Smooth muscle cell (in vitro differentiated cells): Measurements from ENCODE around the gene TBC1D2B. TPM values are rescaled to one million over a fixed set of nuclear protein-coding genes. Genes with fewer than 3 reads are reported as not detected.

ENCODE experiments used
- DNase-seq: peaks from one replicate; lab custom pipeline; 2025; ENCODE audit not compliant: unreplicated experiment; lab: John Stamatoyannopoulos, UW
- H2AFZ ChIP-seq: fragments of 200-600 bp; sonication (generic); 2 replicates; pipeline ENCODE4 v1.6.0; 2016; ENCODE audit warnings: antibody characterized with exemption, low read depth, mild to moderate bottlenecking
- H3F3A ChIP-seq: fragments of 200-600 bp; sonication (generic); 2 replicates; pipeline ENCODE4 v1.6.0; 2017; ENCODE audit warnings: antibody characterized with exemption, low read depth
- H3K27ac ChIP-seq: fragments of 200-600 bp; sonication (generic); 2 replicates; pipeline ENCODE4 v1.5.1; 2016; ENCODE audit warnings: low read depth, mild to moderate bottlenecking
- H3K27me3 ChIP-seq: fragments of 200-600 bp; sonication (generic); 2 replicates; pipeline ENCODE4 v1.6.1; 2016; ENCODE audit warnings: low read depth, mild to moderate bottlenecking
- H3K36me3 ChIP-seq: fragments of 200-600 bp; sonication (generic); 2 replicates; pipeline ENCODE4 v1.5.1; 2016; ENCODE audit warnings: low read depth
- H3K4me1 ChIP-seq: fragments of 200-600 bp; sonication (generic); 2 replicates; pipeline ENCODE4 v1.5.1; 2016; ENCODE audit warnings: low read depth
- H3K4me2 ChIP-seq: fragments of 200-600 bp; sonication (generic); 2 replicates; pipeline ENCODE4 v1.6.0; 2016; ENCODE audit warnings: mild to moderate bottlenecking
- H3K4me3 ChIP-seq: fragments of 200-600 bp; sonication (generic); 2 replicates; pipeline ENCODE4 v1.5.1; 2016; ENCODE audit warnings: mild to moderate bottlenecking
- H3K79me2 ChIP-seq: fragments of 200-600 bp; sonication (generic); 2 replicates; pipeline ENCODE4 v1.6.0; 2016; ENCODE audit warnings: low read depth, mild to moderate bottlenecking
- H3K9ac ChIP-seq: fragments of 200-600 bp; sonication (generic); 2 replicates; pipeline ENCODE4 v1.6.0; 2016; ENCODE audit warnings: low read depth
- H3K9me3 ChIP-seq: fragments of 200-600 bp; sonication (generic); replicated peaks from 2 replicates; pipeline ENCODE4 v1.5.1; 2016; ENCODE audit warnings: low read depth
- H4K20me1 ChIP-seq: fragments of 200-600 bp; sonication (generic); 2 replicates; pipeline ENCODE4 v1.6.0; 2016; ENCODE audit warnings: low read depth
- CTCF ChIP-seq: fragments of 200-600 bp; sonication (generic); IDR thresholded peaks from 2 replicates; pipeline ENCODE4 v1.5.1; 2017; ENCODE audit warnings: borderline replicate concordance, mild to moderate bottlenecking, antibody characterized with exemption; ENCODE audit not compliant: insufficient read depth, poor library complexity, severe bottlenecking
- WGBS: methylation state at CpG from one replicate; pipeline ENCODE4 v1.1.7; 2016; ENCODE audit warnings: low lambda C conversion rate; 5-methylcytosine and 5-hydroxymethylcytosine counted together
- polyA plus RNA-seq: library from polyadenylated mRNA; unstranded; fragments of >200 nt; fragmentation: Nextera tagmentation; extraction: Ambion mirVana; gene quantifications from 2 replicates; pipeline ENCODE4 v1.2.1, GENCODE V29; 2016
- total RNA-seq: library from RNA; depleted of rRNA; stranded (reverse); fragments of >200 nt; gene quantifications from 2 replicates; pipeline ENCODE4 v1.2.3, GENCODE V29; 2014

TBC1D2B gene
- total and polyA plus RNA-seq, 2 experiments from 2014 or later, result 14.2 to 19.4 TPM

GRCh38 chr15:78105476-78106241, 28.1 kb upstream of the TBC1D2B start:
- no peak overlapping the region for H3K9ac ChIP-seq
- no peaks in the 10 kb centered on the region for H3K4me1 ChIP-seq
- no peaks in the 10 kb centered on the region for H3K79me2 ChIP-seq
- no peaks in the 10 kb centered on the region for H3F3A ChIP-seq
- H3K4me3 ChIP-seq, result no peak overlapping the region
- WGBS, result 97% methylated on average over 16 of the region's 16 CpGs
- no peak overlapping the region for H3K4me2 ChIP-seq
- DNase-seq, result no peak
- H4K20me1 ChIP-seq, result no peaks in the 10 kb centered on the region
- no peak overlapping the region for H3K27ac ChIP-seq
- no peaks in the 10 kb centered on the region for H3K27me3 ChIP-seq
- no peaks in the 10 kb centered on the region for H3K9me3 ChIP-seq
- no peaks in the 10 kb centered on the region for H3K36me3 ChIP-seq
- H2AFZ ChIP-seq, result no peak overlapping the region
- no peak for TF ChIP-seq CTCF

- no peaks in the 10 kb centered on the region for H3K36me3 ChIP-seq
- no peaks in the 10 kb centered on the region for H4K20me1 ChIP-seq
- DNase-seq, result no peak
- 92% methylated on average over 12 of the region's 12 CpGs for WGBS
- H3K79me2 ChIP-seq, result no peaks in the 10 kb centered on the region
- no peak overlapping the region for H3K4me3 ChIP-seq
- no peaks in the 10 kb centered on the region for H3K9me3 ChIP-seq
- no peak overlapping the region for H2AFZ ChIP-seq
- H3K9ac ChIP-seq, result no peak overlapping the region
- no peaks in the 10 kb centered on the region for H3F3A ChIP-seq
- TF ChIP-seq CTCF, result no peak
- H3K27me3 ChIP-seq, result no peaks in the 10 kb centered on the region
- H3K27ac ChIP-seq, result no peak overlapping the region
- no peaks in the 10 kb centered on the region for H3K4me1 ChIP-seq
- H3K4me2 ChIP-seq, result no peak overlapping the region
Observed at GRCh38 chr15:78104566-78105475, 27.3 kb upstream of the TBC1D2B start.

- Histone ChIP-seq H3K27me3 (no peaks in the 10 kb centered on the region), H3K9ac (no peak overlapping the region), H3K79me2 (no peaks in the 10 kb centered on the region), H3K4me1 (no peaks in the 10 kb centered on the region), H2AFZ (no peak overlapping the region), H3K36me3 (no peaks in the 10 kb centered on the region), H4K20me1 (no peaks in the 10 kb centered on the region), H3K4me2 (no peak overlapping the region), H3K27ac (no peak overlapping the region), H3K4me3 (no peak overlapping the region), H3F3A (no peaks in the 10 kb centered on the region), H3K9me3 (no peaks in the 10 kb centered on the region)
- no peak for DNase-seq
- TF ChIP-seq CTCF, result no peak
- 89% methylated on average over 4 of the region's 4 CpGs for WGBS
Observed at GRCh38 chr15:78104119-78104479, 26.6 kb upstream of the TBC1D2B start.
